ENCODE results near the gene TCF7L1. TPM values are rescaled to one million over a fixed set of nuclear protein-coding genes. Genes with fewer than 3 reads are reported as not detected.
A peak's percentile ranks its signal among the peaks of the same experiment; 100 is the strongest.

Gene TCF7L1
- total RNA-seq, 2 donors from 2014 or later: 71.9 to 73.3 TPM

- Histone ChIP-seq H3K9me3 (ENCODE audit: control insufficient read depth, low read length) (no peaks in the 10 kb centered on the region), H3K27me3 (ENCODE audit: control insufficient read depth, insufficient read depth, low read length, poor library complexity, severe bottlenecking) (no peaks in the 10 kb centered on the region), H3K4me3 (ENCODE audit: low read length) (peak overlapping the region; percentile 16), H3K9ac (ENCODE audit: extremely low read depth, low read length, poor library complexity, severe bottlenecking) (no peak overlapping the region), H3K36me3 (ENCODE audit: control insufficient read depth, insufficient read depth, low read length) (peaks cover 50% of the 10 kb centered on the region), H3K27ac (ENCODE audit: low read depth, low read length) (no peak overlapping the region), H3K4me1 (ENCODE audit: control insufficient read depth, insufficient read depth, low read length) (peaks cover 10% of the 10 kb centered on the region)
- WGBS, 2 experiments (ENCODE audit: insufficient coverage in 1 of 2, insufficient read length in 1 of 2): 96 to 97% methylated on average over 4 to 7 of the region's 8 CpGs
- no peaks in the 10 kb centered on the region for H3K27me3 Mint-ChIP-seq (ENCODE audit: insufficient read depth)
- no peak for DNase-seq
- no peak overlapping the region for H3K27ac Mint-ChIP-seq
- no peak for TF ChIP-seq CTCF (conservative IDR thresholded peaks at IDR 0.05)
- peaks cover 57% of the 10 kb centered on the region for H3K36me3 Mint-ChIP-seq (ENCODE audit: low read depth)
- H3K4me1 Mint-ChIP-seq: peaks cover 41% of the 10 kb centered on the region
- no peak overlapping the region for H3K4me3 Mint-ChIP-seq
- H3K9me3 Mint-ChIP-seq: no peaks in the 10 kb centered on the region
Measured at GRCh38 chr2:85143463-85144082, 10.4 kb downstream of the TCF7L1 start.

- 88 to 100% methylated on average over 3 of the region's 4 CpGs for WGBS, 2 experiments (ENCODE audit: insufficient coverage in 1 of 2, insufficient read length in 1 of 2)
- no peak overlapping the region for H3K27ac ChIP-seq (ENCODE audit: low read depth, low read length)
- H3K4me1 Mint-ChIP-seq: peaks cover 35% of the 10 kb centered on the region
Measured at GRCh38 chr2:85145116-85145820, 12.1 kb downstream of the TCF7L1 start.

GRCh38 chr2:85148190-85148589, 15.0 kb downstream of the TCF7L1 start:
- WGBS, 2 experiments (ENCODE audit: insufficient coverage in 1 of 2, insufficient read length in 1 of 2): 42 to 46% methylated on average over 2 of the region's 2 CpGs
- no peaks in the 10 kb centered on the region for H3K27me3 ChIP-seq (ENCODE audit: control insufficient read depth, insufficient read depth, low read length, poor library complexity, severe bottlenecking)
- peak overlapping the region; percentile 0 for H3K27ac Mint-ChIP-seq

More at GRCh38 chr2:85145116-85145820, 12.1 kb downstream of the TCF7L1 start:
- no peak overlapping the region for H3K4me3 Mint-ChIP-seq
- DNase-seq: no peak
- no peaks in the 10 kb centered on the region for H3K27me3 ChIP-seq (ENCODE audit: control insufficient read depth, insufficient read depth, low read length, poor library complexity, severe bottlenecking)
- H3K4me3 ChIP-seq (ENCODE audit: low read length): no peak overlapping the region
- H3K36me3 ChIP-seq (ENCODE audit: control insufficient read depth, insufficient read depth, low read length): peaks cover 43% of the 10 kb centered on the region
- H3K9me3 ChIP-seq (ENCODE audit: control insufficient read depth, low read length): no peaks in the 10 kb centered on the region
- no peak overlapping the region for H3K27ac Mint-ChIP-seq
- peaks cover 51% of the 10 kb centered on the region for H3K36me3 Mint-ChIP-seq (ENCODE audit: low read depth)
- peaks cover 10% of the 10 kb centered on the region for H3K4me1 ChIP-seq (ENCODE audit: control insufficient read depth, insufficient read depth, low read length)
- no peak for TF ChIP-seq CTCF (conservative IDR thresholded peaks at IDR 0.05)
- H3K9me3 Mint-ChIP-seq: no peaks in the 10 kb centered on the region
- no peak overlapping the region for H3K9ac ChIP-seq (ENCODE audit: extremely low read depth, low read length, poor library complexity, severe bottlenecking)
- H3K27me3 Mint-ChIP-seq (ENCODE audit: insufficient read depth): no peaks in the 10 kb centered on the region

More at GRCh38 chr2:85148190-85148589, 15.0 kb downstream of the TCF7L1 start:
- TF ChIP-seq CTCF (conservative IDR thresholded peaks at IDR 0.05): peak; percentile 46
- Mint-ChIP-seq H3K4me1 (peaks cover 35% of the 10 kb centered on the region), H3K36me3 (ENCODE audit: low read depth) (peaks cover 35% of the 10 kb centered on the region), H3K27me3 (ENCODE audit: insufficient read depth) (no peaks in the 10 kb centered on the region), H3K9me3 (no peaks in the 10 kb centered on the region), H3K4me3 (no peak overlapping the region)
- Histone ChIP-seq H3K27ac (ENCODE audit: low read depth, low read length) (no peak overlapping the region), H3K36me3 (ENCODE audit: control insufficient read depth, insufficient read depth, low read length) (peaks cover 24% of the 10 kb centered on the region), H3K9me3 (ENCODE audit: control insufficient read depth, low read length) (no peaks in the 10 kb centered on the region), H3K4me3 (ENCODE audit: low read length) (no peak overlapping the region), H3K4me1 (ENCODE audit: control insufficient read depth, insufficient read depth, low read length) (peaks cover 7% of the 10 kb centered on the region), H3K9ac (ENCODE audit: extremely low read depth, low read length, poor library complexity, severe bottlenecking) (no peak overlapping the region)
- DNase-seq: no peak

All from endodermal cell (in vitro differentiated cells).